Vagina (tissue), 2 donors: ENCODE data around the gene TBX15.

Source experiments
- POLR2A ChIP-seq, 2 donors: fragments of 450-650 bp; IDR thresholded peaks; one replicate each; pipeline ENCODE4 v1.6.1; 2017; ENCODE audit warnings: antibody characterized with exemption in 2 of 2, mild to moderate bottlenecking in 2 of 2, moderate library complexity in 2 of 2
- POLR2AphosphoS5 ChIP-seq, 2 donors: sonication (generic); formaldehyde crosslinking; IDR thresholded peaks; one replicate each; pipeline ENCODE4 v1.9.0; 2017; ENCODE audit warnings: antibody characterized with exemption in 2 of 2, mild to moderate bottlenecking in 2 of 2, low read depth in 1 of 2; ENCODE audit not compliant: insufficient read depth in 1 of 2
- TF ChIP-seq, protein P1 (sequence below), 3 experiments: fragments of 450-650 bp in 2 of 3; fragments of 200-600 bp in 1 of 3; sonication (generic) in 1 of 3; IDR thresholded peaks; one replicate each; pipeline ENCODE4 v1.5.1; 2017 to 2019; ENCODE audit warnings: antibody characterized with exemption in 3 of 3, mild to moderate bottlenecking in 2 of 3, moderate library complexity in 2 of 3

- TF ChIP-seq, protein P1, sequence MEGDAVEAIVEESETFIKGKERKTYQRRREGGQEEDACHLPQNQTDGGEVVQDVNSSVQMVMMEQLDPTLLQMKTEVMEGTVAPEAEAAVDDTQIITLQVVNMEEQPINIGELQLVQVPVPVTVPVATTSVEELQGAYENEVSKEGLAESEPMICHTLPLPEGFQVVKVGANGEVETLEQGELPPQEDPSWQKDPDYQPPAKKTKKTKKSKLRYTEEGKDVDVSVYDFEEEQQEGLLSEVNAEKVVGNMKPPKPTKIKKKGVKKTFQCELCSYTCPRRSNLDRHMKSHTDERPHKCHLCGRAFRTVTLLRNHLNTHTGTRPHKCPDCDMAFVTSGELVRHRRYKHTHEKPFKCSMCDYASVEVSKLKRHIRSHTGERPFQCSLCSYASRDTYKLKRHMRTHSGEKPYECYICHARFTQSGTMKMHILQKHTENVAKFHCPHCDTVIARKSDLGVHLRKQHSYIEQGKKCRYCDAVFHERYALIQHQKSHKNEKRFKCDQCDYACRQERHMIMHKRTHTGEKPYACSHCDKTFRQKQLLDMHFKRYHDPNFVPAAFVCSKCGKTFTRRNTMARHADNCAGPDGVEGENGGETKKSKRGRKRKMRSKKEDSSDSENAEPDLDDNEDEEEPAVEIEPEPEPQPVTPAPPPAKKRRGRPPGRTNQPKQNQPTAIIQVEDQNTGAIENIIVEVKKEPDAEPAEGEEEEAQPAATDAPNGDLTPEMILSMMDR (IDR thresholded peaks at IDR 0.05), result no peak
- TF ChIP-seq POLR2A (IDR thresholded peaks at IDR 0.05) (no peak), POLR2AphosphoS5 (IDR thresholded peaks at IDR 0.05; ENCODE audit: insufficient read depth in 1 of 2, low read depth in 1 of 2) (no peak)
Observed at GRCh38 chr1:119006406-119007279, 18.5 kb upstream of the TBX15 start.
